HL-60 (cell line): ENCODE results near the gene CGB7.

Experiments
- CTCF ChIP-seq: IDR thresholded peaks from one replicate; pipeline ENCODE4 v1.5.1; 2011; ENCODE audit warnings: low read length, control low read depth, inconsistent platforms; ENCODE audit not compliant: insufficient read depth
- POLR2AphosphoS5 ChIP-seq: IDR thresholded peaks from 2 replicates; pipeline ENCODE4 v1.6.1; 2012; ENCODE audit warnings: low read depth
- SPI1 ChIP-seq: IDR thresholded peaks from 2 replicates; pipeline ENCODE4 v1.6.1; 2012; ENCODE audit warnings: low read depth, mild to moderate bottlenecking, borderline replicate concordance

DNA sequence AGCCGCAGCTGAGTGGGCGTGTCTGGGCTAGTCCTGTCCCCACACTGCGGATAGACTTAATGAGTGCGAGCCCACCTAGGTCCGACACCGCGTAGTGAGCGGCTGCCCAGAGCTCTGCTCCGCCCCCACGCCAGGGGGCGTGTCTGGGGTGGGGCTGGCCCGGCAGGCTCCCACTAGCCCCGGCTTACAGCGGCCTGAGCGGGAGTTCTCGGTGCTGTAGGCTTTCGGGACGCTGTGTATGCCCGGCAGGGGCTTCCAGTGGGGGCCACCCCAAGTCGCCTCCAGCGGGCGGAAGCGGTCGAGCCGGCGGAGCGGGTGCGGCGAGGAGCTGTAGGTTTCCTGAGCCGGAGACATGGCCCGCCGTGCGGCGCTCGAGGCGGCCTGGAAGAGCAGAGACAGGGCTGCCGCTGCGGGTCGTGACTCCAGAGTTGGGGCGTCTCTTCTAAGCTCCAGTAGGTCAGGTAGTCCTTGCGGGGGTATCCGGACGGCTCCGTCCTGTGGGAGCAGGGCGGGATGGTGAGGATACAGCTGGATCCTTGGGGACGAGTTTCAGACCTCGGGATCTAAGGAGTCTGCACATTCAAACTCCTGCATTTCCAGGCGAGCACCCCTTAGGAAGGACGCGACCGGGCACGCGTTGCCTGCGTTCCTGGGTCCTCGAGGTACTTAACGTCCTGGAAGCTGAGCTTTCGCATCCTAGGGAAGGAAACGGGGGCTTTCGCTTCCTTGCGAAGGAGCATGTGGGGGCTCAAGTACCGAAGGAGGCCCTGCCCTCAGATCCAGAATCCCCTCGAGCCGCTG is 1.2 kb downstream of the CGB7 start:
- TF ChIP-seq CTCF = no peak
- TF ChIP-seq SPI1 = no peak
- TF ChIP-seq POLR2AphosphoS5 = no peak
